ENCODE results near the gene SPRY2.

The SPRY2 gene

DNA sequence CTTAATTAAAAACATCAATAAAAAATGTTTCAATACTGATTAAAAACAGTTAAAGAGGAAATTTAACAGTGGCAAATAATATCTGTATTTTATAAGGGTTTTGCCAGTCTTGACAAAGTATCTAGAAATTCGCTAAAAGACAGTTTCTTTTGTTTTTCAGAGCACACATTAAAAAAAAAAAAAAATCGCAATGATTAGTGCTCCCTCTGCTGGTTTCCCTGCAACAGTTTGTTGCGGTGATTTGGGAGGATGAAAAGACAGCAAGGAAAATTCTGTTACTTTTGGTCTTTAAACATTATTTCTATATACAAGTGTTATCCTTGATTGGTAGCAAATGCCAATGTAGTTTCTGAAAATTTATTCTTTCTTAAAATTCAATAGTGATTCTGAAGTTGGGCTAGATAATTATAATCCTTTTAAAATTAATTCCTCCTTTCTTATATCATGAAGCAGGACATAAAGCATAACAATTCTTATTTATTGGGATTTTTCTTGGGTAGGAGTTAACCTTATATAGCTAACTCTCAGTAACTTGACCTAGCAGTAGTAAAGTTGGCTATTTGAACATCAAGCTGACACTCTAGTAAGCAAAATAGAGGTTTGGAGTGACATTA, 23.1 kb upstream of the SPRY2 start:
- DNase-seq (ENCODE audit: low read depth): peak; percentile 23
- no peak overlapping the region for H3K4me3 ChIP-seq (ENCODE audit: low read depth, low read length)
- TF ChIP-seq, protein P1, sequence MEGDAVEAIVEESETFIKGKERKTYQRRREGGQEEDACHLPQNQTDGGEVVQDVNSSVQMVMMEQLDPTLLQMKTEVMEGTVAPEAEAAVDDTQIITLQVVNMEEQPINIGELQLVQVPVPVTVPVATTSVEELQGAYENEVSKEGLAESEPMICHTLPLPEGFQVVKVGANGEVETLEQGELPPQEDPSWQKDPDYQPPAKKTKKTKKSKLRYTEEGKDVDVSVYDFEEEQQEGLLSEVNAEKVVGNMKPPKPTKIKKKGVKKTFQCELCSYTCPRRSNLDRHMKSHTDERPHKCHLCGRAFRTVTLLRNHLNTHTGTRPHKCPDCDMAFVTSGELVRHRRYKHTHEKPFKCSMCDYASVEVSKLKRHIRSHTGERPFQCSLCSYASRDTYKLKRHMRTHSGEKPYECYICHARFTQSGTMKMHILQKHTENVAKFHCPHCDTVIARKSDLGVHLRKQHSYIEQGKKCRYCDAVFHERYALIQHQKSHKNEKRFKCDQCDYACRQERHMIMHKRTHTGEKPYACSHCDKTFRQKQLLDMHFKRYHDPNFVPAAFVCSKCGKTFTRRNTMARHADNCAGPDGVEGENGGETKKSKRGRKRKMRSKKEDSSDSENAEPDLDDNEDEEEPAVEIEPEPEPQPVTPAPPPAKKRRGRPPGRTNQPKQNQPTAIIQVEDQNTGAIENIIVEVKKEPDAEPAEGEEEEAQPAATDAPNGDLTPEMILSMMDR (IDR thresholded peaks at IDR 0.05; ENCODE audit: insufficient read depth, low read depth, low read length, missing control alignments): peak; percentile 54

- TF ChIP-seq, protein P1 (IDR thresholded peaks at IDR 0.05; ENCODE audit: insufficient read depth, low read depth, low read length, missing control alignments): no peak
- DNase-seq (ENCODE audit: low read depth): no peak
- no peak overlapping the region for H3K4me3 ChIP-seq (ENCODE audit: low read depth, low read length)
Observed at GRCh38 chr13:80362481-80362880, 21.6 kb upstream of the SPRY2 start.

DNA sequence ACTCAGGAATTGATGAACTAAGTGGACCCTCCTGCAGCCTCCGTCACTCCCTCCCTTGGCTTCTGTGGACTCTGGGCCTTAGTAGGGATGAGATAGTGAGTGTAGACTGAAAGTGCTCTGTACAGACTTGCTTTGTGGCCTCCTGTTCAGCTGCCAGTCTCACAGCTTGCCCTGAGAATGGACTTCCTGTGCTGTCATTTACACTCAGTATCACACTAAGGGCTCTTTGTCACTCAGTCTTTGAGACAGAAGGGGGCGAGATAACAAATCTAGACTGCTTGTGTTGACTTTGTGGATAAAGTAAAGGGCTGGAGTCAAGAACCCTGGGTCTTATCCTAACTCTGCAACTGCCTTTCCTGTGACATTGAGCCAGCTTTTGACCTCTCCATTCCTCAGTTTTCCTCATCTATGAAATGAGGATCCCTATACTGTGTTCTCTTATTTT, 21.0 kb upstream of the SPRY2 start:
- H3K4me3 ChIP-seq (ENCODE audit: low read depth, low read length): no peak overlapping the region
- TF ChIP-seq, protein P1 (IDR thresholded peaks at IDR 0.05; ENCODE audit: insufficient read depth, low read depth, low read length, missing control alignments): no peak
- DNase-seq (ENCODE audit: low read depth): peak; percentile 53

DNA sequence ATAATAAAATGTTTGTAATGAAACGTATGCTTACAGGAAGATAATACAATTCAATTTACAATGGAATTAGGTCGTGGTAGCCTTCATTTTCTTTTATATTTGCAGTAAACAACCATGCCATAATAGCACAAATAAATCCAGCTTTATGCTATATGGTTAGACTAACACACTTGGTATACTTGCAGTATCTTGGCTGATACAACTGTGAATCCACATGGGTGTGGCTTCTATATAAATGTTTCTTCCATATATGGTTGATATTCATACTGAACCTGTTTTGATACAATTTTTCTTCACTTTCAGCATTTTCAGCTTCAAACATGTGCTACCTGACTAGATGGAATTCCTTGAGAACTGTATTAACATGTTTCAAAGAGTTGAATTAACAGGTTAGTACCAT, 20.4 kb upstream of the SPRY2 start:
- DNase-seq (ENCODE audit: low read depth): no peak
- TF ChIP-seq, protein P1 (IDR thresholded peaks at IDR 0.05; ENCODE audit: insufficient read depth, low read depth, low read length, missing control alignments): no peak

DNA sequence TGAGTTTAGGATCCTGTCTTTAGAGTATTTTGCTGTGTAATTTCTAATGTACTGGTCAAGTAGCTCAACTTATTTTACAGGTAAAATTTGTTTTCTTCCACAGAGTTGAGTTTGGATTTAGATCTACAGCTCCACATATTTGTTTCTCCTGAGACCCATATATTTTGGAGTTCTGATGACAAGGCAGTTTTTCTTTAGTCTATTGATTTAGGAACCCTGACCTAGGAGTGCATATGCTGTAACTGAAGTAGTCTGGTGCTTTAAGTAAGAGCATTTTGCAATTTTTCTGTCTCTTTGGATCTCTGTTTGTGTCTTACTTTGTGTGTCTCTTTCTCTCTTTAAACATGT, 19.5 kb upstream of the SPRY2 start:
- TF ChIP-seq, protein P1 (IDR thresholded peaks at IDR 0.05; ENCODE audit: insufficient read depth, low read depth, low read length, missing control alignments): no peak
- no peak overlapping the region for H3K4me3 ChIP-seq (ENCODE audit: low read depth, low read length)
- DNase-seq (ENCODE audit: low read depth): no peak

More for the DNA sequence above, 20.4 kb upstream of the SPRY2 start:
- no peak overlapping the region for H3K4me3 ChIP-seq (ENCODE audit: low read depth, low read length)

GRCh38 chr13:80359778-80360452, 19.0 kb upstream of the SPRY2 start:
- no peak for DNase-seq (ENCODE audit: low read depth)
- no peak overlapping the region for H3K4me3 ChIP-seq (ENCODE audit: low read depth, low read length)

More at GRCh38 chr13:80359778-80360452, 19.0 kb upstream of the SPRY2 start:
- TF ChIP-seq, protein P1 (IDR thresholded peaks at IDR 0.05; ENCODE audit: insufficient read depth, low read depth, low read length, missing control alignments): no peak

Data from GM12865 (cell line).